Transverse colon (tissue), 4 donors: ENCODE results near the gene FBF1.

Experiments used
- CTCF ChIP-seq, 5 experiments: fragments of 200-600 bp in 3 of 5; fragments of 450-650 bp in 2 of 5; sonication (generic) in 3 of 5; IDR thresholded peaks; 1 replicate in 2 of 5; 2 replicates in 3 of 5; pipeline ENCODE4 v1.5.1; 2016 to 2017; ENCODE audit warnings: antibody characterized with exemption in 5 of 5, inconsistent platforms in 3 of 5, mild to moderate bottlenecking in 2 of 5, moderate library complexity in 1 of 5
- EP300 ChIP-seq: sonication (generic); formaldehyde crosslinking; IDR thresholded peaks from one replicate; pipeline ENCODE4 v1.6.1; 2017; ENCODE audit warnings: antibody characterized with exemption, low read depth
- POLR2A ChIP-seq: fragments of 450-650 bp; IDR thresholded peaks from one replicate; pipeline ENCODE4 v1.6.1; 2016; ENCODE audit warnings: antibody characterized with exemption, mild to moderate bottlenecking, moderate library complexity
- POLR2AphosphoS5 ChIP-seq, 3 donors: sonication (generic); formaldehyde crosslinking; IDR thresholded peaks; one replicate each; pipeline ENCODE4 v1.6.1; 2016; ENCODE audit warnings: antibody characterized with exemption in 3 of 3

- TF ChIP-seq POLR2A (no peak), CTCF (IDR thresholded peaks at IDR 0.05) (no peak), EP300 (no peak), POLR2AphosphoS5 (IDR thresholded peaks at IDR 0.05) (no peak)
Observed at GRCh38 chr17:75880266-75880665, 60.6 kb downstream of the FBF1 start.
